ENCODE results near the gene INF2.

GRCh38 chr14:104682107-104682593, 7.3 kb upstream of the INF2 start:
- TF ChIP-seq CTCF (IDR thresholded peaks at IDR 0.05) (no peak), EZH2 (IDR thresholded peaks at IDR 0.05) (no peak), EZH2phosphoT487 (IDR thresholded peaks at IDR 0.05) (no peak)

All from neural progenitor cell (in vitro differentiated cells).